Progenitor cell of endocrine pancreas (in vitro differentiated cells): ENCODE data around the gene MEGF6. TPM values are rescaled to one million over a fixed set of nuclear protein-coding genes. Genes with fewer than 3 reads are reported as not detected.

ENCODE experiments used
- DNase-seq: peaks from one replicate; pipeline ENCODE4 v3.0.0; 2021; ENCODE audit warnings: low spot score; ENCODE audit not compliant: unreplicated experiment
- H3K27ac Mint-ChIP-seq: 2 replicates; pipeline ENCODE4 v1.8.0; 2021; ENCODE audit warnings: mild to moderate bottlenecking, moderate library complexity, mixed read lengths
- H3K27me3 Mint-ChIP-seq: 2 replicates; pipeline ENCODE4 v1.8.0; 2021; ENCODE audit warnings: mixed read lengths
- H3K36me3 Mint-ChIP-seq: 2 replicates; pipeline ENCODE4 v1.8.0; 2022; ENCODE audit warnings: mixed read lengths; ENCODE audit not compliant: insufficient read depth
- H3K4me1 Mint-ChIP-seq: 2 replicates; pipeline ENCODE4 v1.8.0; 2021; ENCODE audit warnings: low read depth, mixed read lengths
- H3K4me3 Mint-ChIP-seq: 2 replicates; pipeline ENCODE4 v1.8.0; 2021; ENCODE audit warnings: low read depth, mild to moderate bottlenecking, moderate library complexity, mixed read lengths
- H3K9me3 Mint-ChIP-seq: 2 replicates; pipeline ENCODE4 v1.8.0; 2021; ENCODE audit warnings: low read depth, mixed read lengths
- total RNA-seq: library from RNA; stranded (reverse); gene quantifications from 2 replicates; pipeline ENCODE4 v1.2.1, GENCODE V29; 2021
- TF ChIP-seq, protein P1 (sequence below): fragments of 200-600 bp; sonication (generic); IDR thresholded peaks from one replicate; pipeline ENCODE4 v1.5.0; 2021; ENCODE audit warnings: antibody characterized with exemption, mild to moderate bottlenecking; ENCODE audit not compliant: unreplicated experiment

The MEGF6 gene
- total RNA-seq, 1 donor from 2014 or later = 83.8 TPM

DNA sequence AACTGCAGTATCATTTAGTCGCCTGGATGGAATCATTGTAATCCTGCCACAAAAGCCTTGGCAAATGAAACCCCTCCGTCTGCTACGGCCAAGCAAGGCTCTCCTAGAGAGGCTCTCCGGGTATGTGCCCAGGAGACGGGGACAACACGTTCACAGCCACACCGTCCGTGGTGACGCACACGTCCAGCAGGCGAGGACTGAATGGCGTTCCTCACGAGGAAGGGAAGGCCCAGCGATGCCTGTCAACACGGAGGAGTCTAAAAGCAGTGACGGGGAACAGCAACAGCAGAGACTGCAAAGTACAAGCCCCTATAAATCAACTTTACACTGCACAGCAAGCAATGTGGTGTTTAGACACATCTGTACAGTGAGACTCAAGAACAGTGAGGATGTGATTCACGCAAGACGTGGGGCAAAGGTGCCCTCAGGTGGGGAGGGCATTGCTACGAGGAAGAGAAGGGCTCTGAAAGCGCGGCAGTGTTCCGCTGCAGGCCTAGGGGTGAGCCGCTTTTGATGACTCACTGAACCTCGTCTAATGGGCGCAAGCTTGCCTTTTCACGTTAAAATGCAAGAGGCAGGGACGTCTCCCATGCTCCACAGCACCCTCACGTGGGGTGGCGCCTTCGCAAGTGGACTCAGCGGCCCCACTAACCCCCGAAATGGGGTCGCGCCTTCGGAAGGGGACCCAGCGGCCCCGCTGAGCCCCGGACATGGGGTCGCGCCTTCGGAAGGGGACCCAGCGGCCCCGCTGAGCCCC lies 31.8 kb upstream of the MEGF6 start:
- Mint-ChIP-seq H3K27me3 (no peaks in the 10 kb centered on the region), H3K4me3 (no peak overlapping the region), H3K36me3 (peaks cover 11% of the 10 kb centered on the region), H3K9me3 (no peaks in the 10 kb centered on the region), H3K4me1 (no peaks in the 10 kb centered on the region), H3K27ac (no peak overlapping the region)
- TF ChIP-seq, protein P1, sequence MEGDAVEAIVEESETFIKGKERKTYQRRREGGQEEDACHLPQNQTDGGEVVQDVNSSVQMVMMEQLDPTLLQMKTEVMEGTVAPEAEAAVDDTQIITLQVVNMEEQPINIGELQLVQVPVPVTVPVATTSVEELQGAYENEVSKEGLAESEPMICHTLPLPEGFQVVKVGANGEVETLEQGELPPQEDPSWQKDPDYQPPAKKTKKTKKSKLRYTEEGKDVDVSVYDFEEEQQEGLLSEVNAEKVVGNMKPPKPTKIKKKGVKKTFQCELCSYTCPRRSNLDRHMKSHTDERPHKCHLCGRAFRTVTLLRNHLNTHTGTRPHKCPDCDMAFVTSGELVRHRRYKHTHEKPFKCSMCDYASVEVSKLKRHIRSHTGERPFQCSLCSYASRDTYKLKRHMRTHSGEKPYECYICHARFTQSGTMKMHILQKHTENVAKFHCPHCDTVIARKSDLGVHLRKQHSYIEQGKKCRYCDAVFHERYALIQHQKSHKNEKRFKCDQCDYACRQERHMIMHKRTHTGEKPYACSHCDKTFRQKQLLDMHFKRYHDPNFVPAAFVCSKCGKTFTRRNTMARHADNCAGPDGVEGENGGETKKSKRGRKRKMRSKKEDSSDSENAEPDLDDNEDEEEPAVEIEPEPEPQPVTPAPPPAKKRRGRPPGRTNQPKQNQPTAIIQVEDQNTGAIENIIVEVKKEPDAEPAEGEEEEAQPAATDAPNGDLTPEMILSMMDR = no peak
- DNase-seq = no peak

DNA sequence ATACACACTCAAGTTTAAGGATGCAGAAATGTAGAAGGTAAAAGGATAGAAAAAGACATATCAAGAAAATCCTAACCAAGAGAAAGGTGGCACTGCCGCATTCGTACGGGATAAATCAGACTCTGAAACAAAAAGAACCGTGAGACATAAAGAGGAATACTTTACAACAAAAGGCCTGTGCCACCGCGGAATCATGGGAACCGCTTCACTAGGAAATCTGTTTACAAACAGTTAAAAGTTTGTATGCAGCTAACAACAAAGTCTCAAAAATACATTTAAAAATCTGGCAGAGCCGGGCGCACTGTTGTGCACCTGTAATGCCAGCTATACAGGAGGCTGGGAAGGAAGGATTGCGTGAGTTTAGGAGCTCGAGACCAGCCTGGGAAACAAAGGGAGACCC lies 30.5 kb upstream of the MEGF6 start:
- Mint-ChIP-seq H3K36me3 (peaks cover 10% of the 10 kb centered on the region), H3K9me3 (no peaks in the 10 kb centered on the region), H3K4me1 (no peaks in the 10 kb centered on the region), H3K27ac (no peak overlapping the region), H3K4me3 (no peak overlapping the region), H3K27me3 (no peaks in the 10 kb centered on the region)
- DNase-seq = no peak
- TF ChIP-seq, protein P1 = no peak

DNA sequence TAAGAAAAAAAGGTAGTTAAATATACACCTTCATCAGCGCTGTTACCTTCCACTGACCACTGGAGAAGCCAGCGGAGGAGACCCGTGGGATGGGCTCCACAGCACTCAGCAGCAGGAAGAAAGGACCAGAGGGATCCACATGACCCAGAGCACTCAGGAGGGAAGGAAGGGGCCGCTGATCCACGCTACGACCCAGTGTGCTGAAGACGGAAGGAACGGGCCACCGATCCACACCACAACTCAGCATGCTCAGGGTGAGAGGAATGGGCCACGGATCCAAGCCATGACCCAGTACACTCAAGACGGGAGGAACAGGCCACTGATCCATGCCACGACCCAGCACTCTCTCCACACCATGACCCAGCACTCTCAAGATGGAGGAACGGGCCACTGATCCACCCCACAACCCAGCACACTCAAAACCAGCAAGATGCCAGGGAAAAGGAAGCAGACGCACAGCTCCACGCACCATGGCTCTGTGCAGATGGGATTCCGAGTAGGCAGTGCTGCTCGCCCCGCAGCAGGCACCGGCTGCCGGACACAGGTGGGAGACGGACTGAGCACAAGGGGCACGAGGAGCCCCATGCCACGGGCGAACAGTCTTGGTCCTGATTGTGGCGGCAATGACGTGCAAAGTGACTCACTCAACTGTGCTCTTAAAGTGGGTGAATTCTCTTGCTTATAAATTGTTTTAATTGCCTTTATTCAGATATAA lies 29.9 kb upstream of the MEGF6 start:
- Mint-ChIP-seq H3K27ac (no peak overlapping the region), H3K36me3 (peaks cover 11% of the 10 kb centered on the region), H3K4me1 (no peaks in the 10 kb centered on the region), H3K27me3 (no peaks in the 10 kb centered on the region), H3K9me3 (no peaks in the 10 kb centered on the region), H3K4me3 (no peak overlapping the region)
- TF ChIP-seq, protein P1 = no peak
- DNase-seq = no peak

DNA sequence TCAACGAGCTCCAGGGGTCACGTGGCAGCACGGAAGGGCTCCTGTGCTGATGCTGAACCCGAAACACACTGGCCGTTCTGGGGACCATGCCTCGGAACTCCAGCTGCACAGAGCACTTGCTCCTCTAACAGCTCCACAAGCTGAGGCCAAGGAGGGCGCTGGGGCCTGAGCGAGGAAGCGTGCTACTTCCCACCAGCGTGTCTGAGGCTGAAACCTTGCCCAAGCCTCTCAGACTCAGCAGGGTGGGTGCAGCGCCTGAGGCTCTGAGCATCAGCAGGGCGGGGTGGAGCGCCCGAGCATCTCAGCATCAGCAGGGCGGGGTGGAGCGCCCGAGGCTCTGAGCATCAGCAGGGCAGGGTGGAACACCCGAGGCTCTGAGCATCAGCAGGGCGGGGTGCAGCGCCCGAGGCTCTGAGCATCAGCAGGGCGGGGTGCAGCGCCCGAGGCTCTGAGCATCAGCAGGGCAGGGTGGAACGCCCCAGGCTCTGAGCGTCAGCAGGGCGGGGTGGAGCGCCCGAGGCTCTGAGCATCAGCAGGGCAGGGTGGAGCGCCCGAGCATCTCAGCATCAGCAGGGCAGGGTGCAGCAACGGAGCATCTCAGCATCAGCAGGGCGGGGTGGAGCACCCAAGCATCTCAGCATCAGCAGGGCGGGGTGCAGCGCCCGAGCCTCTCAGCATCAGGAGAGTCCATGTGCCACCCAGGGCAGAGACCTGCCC lies 29.0 kb upstream of the MEGF6 start:
- no peaks in the 10 kb centered on the region for H3K27me3 Mint-ChIP-seq
- no peak overlapping the region for H3K27ac Mint-ChIP-seq
- H3K4me3 Mint-ChIP-seq = no peak overlapping the region
- no peaks in the 10 kb centered on the region for H3K4me1 Mint-ChIP-seq
- no peak for DNase-seq
- H3K9me3 Mint-ChIP-seq = no peaks in the 10 kb centered on the region
- peaks cover 8% of the 10 kb centered on the region for H3K36me3 Mint-ChIP-seq
- TF ChIP-seq, protein P1 = no peak

DNA sequence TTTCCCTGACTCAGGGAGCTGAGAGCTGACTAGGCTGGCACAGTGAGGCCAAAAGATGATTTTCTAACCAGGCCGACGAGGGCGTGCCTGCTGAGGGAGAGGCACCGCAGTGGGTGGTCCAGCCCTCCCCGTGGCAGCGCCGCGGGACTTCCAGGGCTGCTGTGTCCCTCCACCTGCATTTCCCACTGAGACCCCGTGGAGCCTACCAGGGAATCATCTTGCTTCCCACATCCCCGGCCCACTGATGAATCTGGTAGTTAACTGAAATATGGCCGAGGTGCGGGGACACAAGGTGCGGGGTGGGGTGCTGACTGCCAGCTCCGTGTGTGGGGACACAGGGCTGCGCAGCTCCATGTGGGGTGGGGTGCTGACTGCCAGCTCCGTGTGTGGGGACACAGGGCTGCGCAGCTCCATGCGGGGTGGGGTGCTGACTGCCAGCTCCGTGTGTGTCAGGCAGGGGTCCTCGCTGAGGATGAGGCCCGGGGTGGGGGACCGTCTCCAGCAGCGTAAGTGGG lies 28.1 kb upstream of the MEGF6 start:
- TF ChIP-seq, protein P1 = no peak
- no peak overlapping the region for H3K27ac Mint-ChIP-seq
- H3K27me3 Mint-ChIP-seq = no peaks in the 10 kb centered on the region
- no peak for DNase-seq
- no peak overlapping the region for H3K4me3 Mint-ChIP-seq
- H3K36me3 Mint-ChIP-seq = peaks cover 9% of the 10 kb centered on the region
- no peaks in the 10 kb centered on the region for H3K4me1 Mint-ChIP-seq
- no peaks in the 10 kb centered on the region for H3K9me3 Mint-ChIP-seq
